Mesodermal cell (in vitro differentiated cells): ENCODE data around the gene BCAN.

Source experiments
- H3K27ac ChIP-seq: 2 replicates; pipeline ENCODE4 v1.7.0; 2013; ENCODE audit warnings: mild to moderate bottlenecking, low read depth, low read length, moderate library complexity; ENCODE audit not compliant: severe bottlenecking
- H3K36me3 ChIP-seq: 2 replicates; pipeline ENCODE4 v1.7.1; 2013; ENCODE audit warnings: mild to moderate bottlenecking, low read length, moderate library complexity; ENCODE audit not compliant: control insufficient read depth, insufficient read depth
- H3K4me1 ChIP-seq: one replicate; pipeline ENCODE4 v1.7.1; 2013; ENCODE audit warnings: mild to moderate bottlenecking, low read length; ENCODE audit not compliant: insufficient read depth, control insufficient read depth, poor library complexity, severe bottlenecking
- H3K4me3 ChIP-seq: 2 replicates; pipeline ENCODE4 v1.7.0; 2013; ENCODE audit warnings: low read length, control low read depth, mild to moderate bottlenecking; ENCODE audit not compliant: insufficient read depth, poor library complexity, severe bottlenecking; ENCODE audit errors: extremely low read depth
- H3K9me3 ChIP-seq: 2 replicates; pipeline ENCODE4 v1.7.1; 2013; ENCODE audit warnings: mild to moderate bottlenecking, low read length, moderate library complexity; ENCODE audit not compliant: control insufficient read depth
- WGBS, 2 experiments: methylation state at CpG; one replicate each; pipeline ENCODE4 v1.1.5; 2013; ENCODE audit warnings: missing lambda C conversion rate in 2 of 2; ENCODE audit not compliant: insufficient coverage in 2 of 2; 5-methylcytosine and 5-hydroxymethylcytosine counted together

BCAN gene

DNA sequence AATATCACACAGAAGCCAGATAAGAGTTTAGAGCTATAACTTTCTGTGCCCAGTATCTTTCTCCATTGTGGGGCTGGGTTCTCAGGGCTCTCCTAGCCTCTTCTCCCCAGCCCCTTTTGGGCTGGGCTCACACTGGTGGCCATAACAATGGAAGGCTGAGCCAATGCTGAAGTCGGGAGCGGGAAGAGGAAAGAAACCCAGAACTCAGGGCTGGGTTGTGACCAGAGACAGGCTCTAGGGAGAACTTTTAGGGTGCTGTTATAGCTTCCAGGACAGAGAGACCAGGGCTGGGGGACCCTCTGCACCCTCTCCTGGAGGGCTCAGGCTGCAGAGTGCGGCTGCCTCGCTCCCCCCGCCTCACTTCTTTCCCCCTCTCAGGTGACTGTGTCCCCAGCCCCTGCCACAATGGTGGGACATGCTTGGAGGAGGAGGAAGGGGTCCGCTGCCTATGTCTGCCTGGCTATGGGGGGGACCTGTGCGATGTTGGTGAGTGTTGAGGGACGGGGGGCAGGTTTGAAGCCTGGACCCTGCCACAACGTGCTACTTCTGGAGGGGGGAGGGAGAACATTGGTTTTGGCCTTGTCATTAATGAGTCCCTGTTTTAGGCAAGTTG, 14.1 kb downstream of the BCAN start:
- no peaks in the 10 kb centered on the region for H3K9me3 ChIP-seq
- H3K4me3 ChIP-seq: no peak overlapping the region
- H3K36me3 ChIP-seq: no peaks in the 10 kb centered on the region
- 50 to 80% methylated on average over 3 to 4 of the region's 9 CpGs for WGBS, 2 experiments
- H3K27ac ChIP-seq: no peak overlapping the region
- peaks cover 29% of the 10 kb centered on the region for H3K4me1 ChIP-seq

GRCh38 chr1:156656806-156657740, 15.2 kb downstream of the BCAN start:
- H3K9me3 ChIP-seq: no peaks in the 10 kb centered on the region
- peaks cover 40% of the 10 kb centered on the region for H3K4me1 ChIP-seq
- peak overlapping the region; percentile 16 for H3K4me3 ChIP-seq
- 19 to 22% methylated on average over 43 to 53 of the region's 54 CpGs for WGBS, 2 experiments
- no peaks in the 10 kb centered on the region for H3K36me3 ChIP-seq
- H3K27ac ChIP-seq: no peak overlapping the region

DNA sequence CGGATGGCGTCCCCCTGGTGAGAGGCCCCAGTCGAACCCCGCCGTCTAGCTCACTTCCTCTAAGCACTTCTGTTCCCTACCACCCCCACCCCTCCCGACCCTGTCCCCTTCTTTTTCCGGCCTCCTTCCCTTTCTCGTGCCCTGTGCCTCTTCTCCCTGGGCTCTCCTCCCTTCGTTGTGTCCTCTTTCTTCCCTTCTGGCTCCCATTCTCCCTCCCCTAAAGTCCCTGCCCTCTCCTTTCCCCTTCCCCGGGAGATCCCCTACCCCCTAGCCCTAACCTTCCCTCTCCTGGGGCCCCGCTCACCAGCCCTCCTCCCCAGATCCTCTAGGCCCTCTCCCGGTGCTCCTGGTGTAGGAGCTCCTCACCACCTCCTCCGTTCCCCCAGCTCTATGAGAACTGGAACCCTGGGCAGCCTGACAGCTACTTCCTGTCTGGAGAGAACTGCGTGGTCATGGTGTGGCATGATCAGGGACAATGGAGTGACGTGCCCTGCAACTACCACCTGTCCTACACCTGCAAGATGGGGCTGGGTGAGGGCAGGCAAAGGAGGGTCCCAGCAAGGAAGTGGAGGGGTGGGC, 15.9 kb downstream of the BCAN start:
- H3K9me3 ChIP-seq: no peaks in the 10 kb centered on the region
- no peak overlapping the region for H3K27ac ChIP-seq
- H3K36me3 ChIP-seq: no peaks in the 10 kb centered on the region
- no peak overlapping the region for H3K4me3 ChIP-seq
- peaks cover 47% of the 10 kb centered on the region for H3K4me1 ChIP-seq
- 34 to 54% methylated on average over 8 to 15 of the region's 15 CpGs for WGBS, 2 experiments

- no peak overlapping the region for H3K4me3 ChIP-seq
- H3K9me3 ChIP-seq: no peaks in the 10 kb centered on the region
- H3K27ac ChIP-seq: no peak overlapping the region
- no peaks in the 10 kb centered on the region for H3K36me3 ChIP-seq
- peaks cover 54% of the 10 kb centered on the region for H3K4me1 ChIP-seq
- 91 to 92% methylated on average over 14 of the region's 14 CpGs for WGBS, 2 experiments
Observed at GRCh38 chr1:156658496-156658895, 16.6 kb downstream of the BCAN start.

DNA sequence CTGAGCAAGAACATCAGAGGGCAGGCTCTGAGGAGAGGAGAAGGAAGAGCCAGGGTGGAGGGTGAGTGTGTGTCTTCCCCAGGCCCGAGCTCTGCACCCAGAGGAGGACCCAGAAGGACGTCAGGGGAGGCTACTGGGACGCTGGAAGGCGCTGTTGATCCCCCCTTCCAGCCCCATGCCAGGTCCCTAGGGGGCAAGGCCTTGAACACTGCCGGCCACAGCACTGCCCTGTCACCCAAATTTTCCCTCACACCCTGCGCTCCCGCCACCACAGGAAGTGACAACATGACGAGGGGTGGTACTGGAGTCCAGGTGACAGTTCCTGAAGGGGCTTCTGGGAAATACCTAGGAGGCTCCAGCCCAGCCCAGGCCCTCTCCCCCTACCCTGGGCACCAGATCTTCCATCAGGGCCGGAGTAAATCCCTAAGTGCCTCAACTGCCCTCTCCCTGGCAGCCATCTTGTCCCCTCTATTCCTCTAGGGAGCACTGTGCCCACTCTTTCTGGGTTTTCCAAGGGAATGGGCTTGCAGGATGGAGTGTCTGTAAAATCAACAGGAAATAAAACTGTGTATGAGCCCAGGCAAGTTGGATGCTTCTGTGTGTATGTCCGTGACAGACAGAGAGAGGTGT, 17.1 kb downstream of the BCAN start:
- Histone ChIP-seq H3K4me1 (peaks cover 58% of the 10 kb centered on the region), H3K27ac (no peak overlapping the region)
- 90 to 91% methylated on average over 5 to 9 of the region's 10 CpGs for WGBS, 2 experiments

DNA sequence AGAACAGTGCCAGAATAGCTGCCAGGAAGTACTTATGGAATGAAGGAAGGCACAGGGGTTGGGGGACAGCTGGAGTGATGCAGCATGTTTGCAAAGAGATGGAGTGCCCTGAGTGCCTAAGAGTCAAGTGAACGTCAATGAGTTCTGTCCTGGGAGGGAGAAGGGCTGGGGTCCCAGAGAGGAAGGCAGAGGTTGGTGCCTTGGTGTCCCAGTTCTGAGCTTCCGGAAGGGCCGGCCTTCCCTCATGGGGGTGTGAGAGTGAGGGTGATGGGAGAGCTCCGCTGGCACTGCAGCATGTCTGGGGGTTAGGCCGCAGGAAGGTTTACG, 17.7 kb downstream of the BCAN start:
- 31 to 45% methylated on average over 5 to 6 of the region's 6 CpGs for WGBS, 2 experiments
- H3K27ac ChIP-seq: no peak overlapping the region
- H3K9me3 ChIP-seq: no peaks in the 10 kb centered on the region
- H3K36me3 ChIP-seq: no peaks in the 10 kb centered on the region
- peaks cover 64% of the 10 kb centered on the region for H3K4me1 ChIP-seq
- H3K4me3 ChIP-seq: no peak overlapping the region

More for the DNA sequence above, 17.1 kb downstream of the BCAN start:
- Histone ChIP-seq H3K4me3 (no peak overlapping the region), H3K36me3 (no peaks in the 10 kb centered on the region), H3K9me3 (no peaks in the 10 kb centered on the region)

DNA sequence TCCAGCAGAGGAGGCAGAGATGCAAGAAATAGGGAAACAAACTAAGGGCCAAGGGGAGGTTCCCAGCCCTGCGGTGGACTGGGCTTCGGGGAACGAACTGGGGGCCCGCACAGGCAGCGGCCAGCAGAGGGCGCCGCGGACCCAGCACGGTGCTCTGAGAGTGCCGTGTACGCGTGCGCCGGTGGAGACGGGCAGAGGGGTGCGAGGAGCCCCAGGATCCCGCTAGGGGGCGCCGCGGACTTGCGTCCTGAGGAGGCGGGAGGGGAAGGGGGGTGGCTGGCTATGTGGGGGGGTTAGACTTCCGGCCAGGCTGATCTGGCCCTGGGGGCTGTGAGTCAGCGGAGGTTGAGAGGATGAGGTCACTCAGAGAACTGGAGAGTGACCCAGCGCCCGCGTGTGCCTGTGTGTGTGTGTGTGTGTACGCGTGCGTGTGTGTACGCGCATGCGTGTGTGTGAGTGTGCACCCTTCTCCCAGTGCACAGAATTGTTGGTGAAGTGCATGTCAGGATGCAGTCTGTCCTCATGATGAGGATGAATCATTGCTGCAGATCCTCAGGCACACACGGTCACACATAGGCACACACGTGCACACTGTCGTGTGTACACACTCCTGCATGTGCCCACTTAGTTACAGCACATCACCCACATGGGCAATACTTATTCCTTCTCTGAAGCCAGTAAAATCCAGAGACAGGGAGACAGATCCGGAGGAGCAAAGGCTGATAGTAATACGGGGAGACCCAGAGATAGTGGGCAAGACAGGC, 18.3 kb downstream of the BCAN start:
- peak overlapping the region; percentile 21 for H3K4me3 ChIP-seq
- peak overlapping the region; percentile 97 for H3K27ac ChIP-seq
- 25 to 28% methylated on average over 23 to 27 of the region's 38 CpGs for WGBS, 2 experiments
- H3K9me3 ChIP-seq: no peaks in the 10 kb centered on the region
- H3K36me3 ChIP-seq: no peaks in the 10 kb centered on the region
- peaks cover 68% of the 10 kb centered on the region for H3K4me1 ChIP-seq

GRCh38 chr1:156660752-156661112, 18.8 kb downstream of the BCAN start:
- H3K9me3 ChIP-seq: no peaks in the 10 kb centered on the region
- no peaks in the 10 kb centered on the region for H3K36me3 ChIP-seq
- WGBS, 2 experiments: 100% methylated on average over 1 of the region's 2 CpGs; no CpG with 5 or more reads in 1 of the 2 experiments
- H3K27ac ChIP-seq: peak overlapping the region; percentile 97
- H3K4me3 ChIP-seq: peak overlapping the region; percentile 21
- peaks cover 74% of the 10 kb centered on the region for H3K4me1 ChIP-seq

DNA sequence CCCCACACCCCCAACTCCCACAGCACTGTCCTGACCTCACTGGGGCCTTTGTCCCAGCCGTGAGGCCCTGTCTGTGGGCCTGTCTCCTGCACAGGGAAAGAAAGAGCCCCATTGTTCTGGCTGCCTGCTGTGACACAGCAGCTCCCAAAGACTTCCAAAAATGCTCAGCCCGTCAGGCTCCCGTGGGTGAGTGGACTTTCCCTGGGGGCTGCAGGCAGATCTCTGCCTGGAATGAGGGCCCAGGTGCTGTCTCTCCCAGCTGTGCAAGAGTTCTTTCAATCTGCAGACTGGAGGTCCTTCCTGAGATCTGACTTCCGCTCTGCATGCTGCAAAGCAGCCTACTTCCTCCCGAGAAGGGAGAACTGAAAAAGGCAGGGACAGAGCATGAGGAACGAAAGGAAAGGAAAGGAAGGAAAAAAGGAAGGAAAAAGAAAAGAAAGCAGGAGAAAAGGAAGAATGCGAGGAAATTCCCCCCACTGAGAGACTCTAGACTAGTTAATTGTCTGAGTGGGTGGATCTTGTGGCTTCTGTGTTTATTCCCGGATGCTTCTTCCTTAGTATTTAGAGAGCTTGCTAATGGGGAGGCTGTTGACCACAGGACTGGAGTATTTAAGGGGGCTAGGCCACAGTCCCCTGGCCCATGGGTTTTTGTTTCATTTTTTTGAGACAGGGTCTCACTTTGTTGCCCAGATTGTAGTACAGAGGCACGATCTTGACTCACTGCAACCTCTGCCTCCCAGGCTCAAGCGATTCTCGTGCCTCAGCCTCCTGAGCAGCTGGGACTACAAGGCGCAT, 20.3 kb downstream of the BCAN start:
- Histone ChIP-seq H3K4me1 (peaks cover 74% of the 10 kb centered on the region), H3K27ac (peak overlapping the region; percentile 97), H3K36me3 (no peaks in the 10 kb centered on the region), H3K4me3 (no peak overlapping the region), H3K9me3 (no peaks in the 10 kb centered on the region)
- WGBS, 2 experiments: 42 to 48% methylated on average over 12 of the region's 12 CpGs

- WGBS, 2 experiments: 92 to 93% methylated on average over 5 of the region's 5 CpGs
- no peaks in the 10 kb centered on the region for H3K9me3 ChIP-seq
Observed at GRCh38 chr1:156662800-156663055, 20.8 kb downstream of the BCAN start.

More at GRCh38 chr1:156662800-156663055, 20.8 kb downstream of the BCAN start:
- Histone ChIP-seq H3K36me3 (no peaks in the 10 kb centered on the region), H3K27ac (peak overlapping the region; percentile 97), H3K4me1 (peaks cover 74% of the 10 kb centered on the region), H3K4me3 (no peak overlapping the region)
